AG04449 (cell line): ENCODE results near the gene AWAT1.

Source experiments
- CTCF ChIA-PET: fragments of 350-600 bp; formaldehyde crosslinking; extraction: SDS; loops from one replicate; lab custom pipeline; 2021; ENCODE audit warnings: antibody characterized with exemption; lab: Yijun Ruan, JAX
- POLR2A ChIA-PET: fragments of 400-600, 350-600 bp; formaldehyde crosslinking; extraction: SDS; loops from one replicate; lab custom pipeline; 2020; ENCODE audit warnings: antibody characterized with exemption, inconsistent platforms; lab: Yijun Ruan, JAX
- DNase-seq: peaks from one replicate; pipeline ENCODE4 v3.0.0-alpha.2; 2010; ENCODE audit warnings: low read depth, low spot score
- H3K4me3 ChIP-seq: 2 replicates; pipeline ENCODE4 v1.5.1; 2011; ENCODE audit warnings: low read depth, mild to moderate bottlenecking, control low read depth, low read length
- CTCF ChIP-seq: IDR thresholded peaks from one replicate; pipeline ENCODE4 v1.5.1; 2011; ENCODE audit warnings: mild to moderate bottlenecking, moderate library complexity, low read length, control low read depth, inconsistent platforms; ENCODE audit not compliant: insufficient read depth; ENCODE audit errors: missing control alignments

Gene AWAT1

GRCh38 chrX:70279081-70279480 lies 44.6 kb downstream of the AWAT1 start:
- no peak for DNase-seq
- POLR2A ChIA-PET: no interaction called here
- H3K4me3 ChIP-seq: no peak overlapping the region
- CTCF ChIA-PET: no interaction called here
- TF ChIP-seq CTCF: no peak

GRCh38 chrX:70280573-70280972 lies 46.1 kb downstream of the AWAT1 start:
- ChIA-PET CTCF (no interaction called here), POLR2A (no interaction called here)
- TF ChIP-seq CTCF: no peak
- H3K4me3 ChIP-seq: no peak overlapping the region
- no peak for DNase-seq

GRCh38 chrX:70281951-70282350 lies 47.5 kb downstream of the AWAT1 start, which contains the start of gene RAB41:
RAB41 (plus strand) TSS chrX:70282172; CDS start chrX:70282218, 46 bp downstream.
- TF ChIP-seq CTCF: no peak
- CTCF ChIA-PET: no interaction called here
- no peak within 1 kb of the TSS for H3K4me3 ChIP-seq
- POLR2A ChIA-PET: no interaction called here
- no peak for DNase-seq

- peak overlapping the region; percentile 76 for H3K4me3 ChIP-seq
- ChIA-PET CTCF (interaction anchor here (1.1 kb wide), 1 partner anchor 10 kb away, joined by 4 read pairs; no protein-coding TSS in a partner anchor), POLR2A (interaction anchor here (1.0 kb wide), 1 partner anchor 13 kb away, joined by 3 read pairs; no protein-coding TSS in a partner anchor)
- no peak for DNase-seq
- no peak for TF ChIP-seq CTCF
Measured at GRCh38 chrX:70289168-70289792, 54.8 kb downstream of the AWAT1 start.
